Astrocyte of the spinal cord (primary cell): ENCODE results near the gene DDX60.

Experiments used
- DNase-seq: peaks from one replicate; pipeline ENCODE4 v3.0.0; 2011; ENCODE audit warnings: low read depth, low spot score
- H3K4me3 ChIP-seq: 2 replicates; pipeline ENCODE4 v1.5.1; 2011; ENCODE audit warnings: low read depth, mild to moderate bottlenecking, low read length, moderate library complexity
- in situ Hi-C: cut with HindIII; loops from 2 replicates; pipeline ENCODE4 v1.10.0; 2017; ENCODE audit warnings: low sequenced_read_pairs
- TF ChIP-seq, protein P1 (sequence below): IDR thresholded peaks from 2 replicates; pipeline ENCODE4 v1.5.1; 2012; ENCODE audit warnings: low read depth, mild to moderate bottlenecking, low read length, inconsistent platforms

Gene DDX60

DNA sequence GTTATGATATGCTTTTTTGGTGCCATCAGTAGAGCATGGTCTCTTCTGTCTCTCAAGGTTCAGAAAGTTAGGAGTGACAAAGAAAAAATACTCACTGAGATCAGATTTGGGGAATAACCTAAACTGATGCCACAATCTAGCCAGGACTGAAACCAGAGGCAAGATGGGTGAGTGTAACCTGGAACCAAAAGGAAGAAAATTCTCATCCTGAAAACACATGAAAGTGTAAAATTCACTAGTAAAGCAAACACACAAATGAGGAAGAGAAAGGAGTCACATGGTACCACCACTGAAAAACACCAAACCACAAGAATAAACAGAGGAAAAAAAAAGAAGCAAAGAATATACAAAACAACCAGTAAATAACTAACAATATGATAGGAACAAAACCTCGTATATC is 129.8 kb downstream of the DDX60 start:
- H3K4me3 ChIP-seq = no peak overlapping the region
- in situ Hi-C loops = no loop called here
- no peak for DNase-seq
- TF ChIP-seq, protein P1, sequence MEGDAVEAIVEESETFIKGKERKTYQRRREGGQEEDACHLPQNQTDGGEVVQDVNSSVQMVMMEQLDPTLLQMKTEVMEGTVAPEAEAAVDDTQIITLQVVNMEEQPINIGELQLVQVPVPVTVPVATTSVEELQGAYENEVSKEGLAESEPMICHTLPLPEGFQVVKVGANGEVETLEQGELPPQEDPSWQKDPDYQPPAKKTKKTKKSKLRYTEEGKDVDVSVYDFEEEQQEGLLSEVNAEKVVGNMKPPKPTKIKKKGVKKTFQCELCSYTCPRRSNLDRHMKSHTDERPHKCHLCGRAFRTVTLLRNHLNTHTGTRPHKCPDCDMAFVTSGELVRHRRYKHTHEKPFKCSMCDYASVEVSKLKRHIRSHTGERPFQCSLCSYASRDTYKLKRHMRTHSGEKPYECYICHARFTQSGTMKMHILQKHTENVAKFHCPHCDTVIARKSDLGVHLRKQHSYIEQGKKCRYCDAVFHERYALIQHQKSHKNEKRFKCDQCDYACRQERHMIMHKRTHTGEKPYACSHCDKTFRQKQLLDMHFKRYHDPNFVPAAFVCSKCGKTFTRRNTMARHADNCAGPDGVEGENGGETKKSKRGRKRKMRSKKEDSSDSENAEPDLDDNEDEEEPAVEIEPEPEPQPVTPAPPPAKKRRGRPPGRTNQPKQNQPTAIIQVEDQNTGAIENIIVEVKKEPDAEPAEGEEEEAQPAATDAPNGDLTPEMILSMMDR = no peak

DNA sequence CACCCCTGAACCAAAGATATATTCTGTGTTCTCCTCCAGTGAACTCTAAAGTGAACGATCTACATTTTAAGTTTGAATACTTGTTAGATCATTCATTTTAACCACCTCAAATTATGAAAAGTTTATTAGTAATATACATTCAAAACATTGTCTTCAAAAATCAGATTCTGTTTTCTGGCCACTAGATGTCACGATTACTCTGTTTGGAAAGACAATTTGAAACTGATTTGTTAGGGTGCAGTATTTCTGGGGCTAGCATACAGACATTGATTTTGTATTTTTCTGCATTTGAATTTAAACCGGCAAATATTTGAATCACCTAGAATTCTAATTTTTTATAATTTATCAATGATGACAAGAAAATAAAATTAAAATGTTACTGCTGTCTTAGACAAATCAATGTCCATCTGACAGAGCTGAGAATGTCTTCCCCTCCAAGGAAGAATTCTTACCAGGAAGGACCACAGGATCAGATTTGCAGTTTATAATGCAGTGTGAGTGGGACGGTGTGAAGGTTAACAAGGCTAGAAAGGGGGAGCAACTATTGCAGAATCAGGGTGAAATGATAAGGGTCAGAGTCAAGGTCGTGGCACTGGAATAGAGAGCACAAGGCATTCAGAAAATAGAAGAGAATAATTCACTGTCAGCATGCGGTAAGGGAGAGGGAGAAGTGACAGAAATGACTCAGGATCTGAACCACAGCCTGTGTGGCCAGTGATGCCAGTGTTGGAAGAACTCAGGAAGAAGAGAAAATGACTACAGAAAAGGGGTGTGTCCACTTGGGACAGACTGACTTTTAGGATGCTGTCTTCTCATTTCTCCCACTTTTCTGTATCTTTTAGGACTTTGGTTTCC is 134.6 kb downstream of the DDX60 start:
- H3K4me3 ChIP-seq = no peak overlapping the region
- in situ Hi-C loops = no loop called here
- DNase-seq = peak; percentile 55
- TF ChIP-seq, protein P1 = peak; percentile 48

DNA sequence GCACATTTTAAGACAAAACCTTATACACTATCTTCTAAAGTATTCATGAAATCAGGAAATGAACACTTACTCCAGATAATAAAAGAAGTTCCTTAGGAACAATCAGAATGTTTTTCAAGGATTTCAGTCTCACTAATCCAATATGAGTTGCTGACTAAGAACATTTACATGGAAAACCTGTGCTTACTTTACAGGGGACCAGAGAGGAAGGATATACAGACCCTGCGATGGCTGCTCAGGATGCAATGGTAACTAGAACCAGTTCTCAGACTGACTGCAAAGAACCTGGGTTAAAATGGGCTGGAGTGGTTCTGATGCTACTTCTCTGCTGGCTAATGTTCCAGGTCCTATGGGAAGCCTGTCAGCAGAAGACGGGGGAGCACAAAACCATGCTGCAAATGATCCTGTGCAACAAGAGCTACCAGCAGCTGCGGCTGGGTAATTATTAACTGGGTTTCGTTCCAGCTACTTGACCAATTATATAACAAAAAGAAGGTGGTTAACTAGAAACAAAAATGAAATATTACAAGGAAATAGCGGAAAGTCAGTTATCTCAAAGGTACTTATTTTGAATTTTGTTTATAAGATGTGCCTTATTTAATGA is 140.9 kb downstream of the DDX60 start:
- in situ Hi-C loops = no loop called here
- TF ChIP-seq, protein P1 = no peak
- no peak for DNase-seq
- no peak overlapping the region for H3K4me3 ChIP-seq

DNA sequence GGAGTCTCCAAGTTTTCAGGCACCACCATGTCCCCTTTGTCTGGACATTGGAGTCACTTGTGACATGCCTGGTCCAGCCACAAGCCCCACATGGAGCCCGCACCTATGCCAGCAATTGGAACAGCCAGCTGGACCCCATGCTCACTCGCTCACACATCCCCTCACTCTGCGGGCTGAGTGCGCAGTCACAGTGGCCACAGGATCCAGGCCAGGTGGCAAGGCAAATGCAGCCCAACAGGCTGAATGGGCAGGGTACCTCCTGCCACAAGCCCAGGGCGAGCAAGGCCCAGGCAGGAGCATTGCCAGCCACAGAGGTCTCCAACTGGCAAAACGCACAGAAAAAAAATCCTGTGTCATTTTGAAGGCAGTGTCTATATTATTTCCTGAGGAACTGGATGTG is 144.2 kb downstream of the DDX60 start:
- TF ChIP-seq, protein P1 = no peak
- in situ Hi-C loops = no loop called here
- DNase-seq = no peak
- no peak overlapping the region for H3K4me3 ChIP-seq

DNA sequence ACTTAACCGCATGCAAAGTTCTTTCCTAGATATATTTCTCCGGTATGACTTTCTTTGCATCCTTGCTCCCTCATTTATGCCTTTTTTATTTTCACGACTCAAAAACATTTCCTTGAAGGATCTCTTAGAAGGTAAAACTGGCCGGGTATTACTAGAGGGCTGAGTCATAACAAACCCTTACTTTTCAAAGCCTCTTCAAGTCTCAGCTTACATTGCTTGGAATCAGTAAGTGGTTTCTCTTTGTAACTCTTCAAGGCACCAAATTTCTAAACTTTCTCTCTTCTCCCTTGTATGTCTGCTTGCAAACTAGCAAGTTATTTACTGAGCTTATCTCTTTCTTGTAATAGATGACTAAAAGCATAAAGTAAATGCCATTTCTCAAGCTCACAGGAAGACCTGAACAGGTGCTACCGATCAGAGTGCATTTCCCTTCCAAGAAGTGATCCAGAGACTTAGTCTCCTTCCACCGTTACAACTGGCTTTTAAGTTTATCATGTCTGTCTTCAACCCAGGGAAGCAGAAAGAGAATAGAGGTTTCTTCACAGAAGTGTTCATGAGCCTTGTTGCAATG is 150.8 kb downstream of the DDX60 start:
- in situ Hi-C loops = no loop called here
- DNase-seq = peak; percentile 52

More for the DNA sequence above, 150.8 kb downstream of the DDX60 start:
- TF ChIP-seq, protein P1 = no peak
- no peak overlapping the region for H3K4me3 ChIP-seq
